Measurements from ENCODE around the gene HMCN2. TPM values are rescaled to one million over a fixed set of nuclear protein-coding genes. Genes with fewer than 3 reads are reported as not detected.

Gene HMCN2
- total RNA-seq, 4 donors from 2014 or later: 9.6 to 21.1 (median 15.5) TPM

DNA sequence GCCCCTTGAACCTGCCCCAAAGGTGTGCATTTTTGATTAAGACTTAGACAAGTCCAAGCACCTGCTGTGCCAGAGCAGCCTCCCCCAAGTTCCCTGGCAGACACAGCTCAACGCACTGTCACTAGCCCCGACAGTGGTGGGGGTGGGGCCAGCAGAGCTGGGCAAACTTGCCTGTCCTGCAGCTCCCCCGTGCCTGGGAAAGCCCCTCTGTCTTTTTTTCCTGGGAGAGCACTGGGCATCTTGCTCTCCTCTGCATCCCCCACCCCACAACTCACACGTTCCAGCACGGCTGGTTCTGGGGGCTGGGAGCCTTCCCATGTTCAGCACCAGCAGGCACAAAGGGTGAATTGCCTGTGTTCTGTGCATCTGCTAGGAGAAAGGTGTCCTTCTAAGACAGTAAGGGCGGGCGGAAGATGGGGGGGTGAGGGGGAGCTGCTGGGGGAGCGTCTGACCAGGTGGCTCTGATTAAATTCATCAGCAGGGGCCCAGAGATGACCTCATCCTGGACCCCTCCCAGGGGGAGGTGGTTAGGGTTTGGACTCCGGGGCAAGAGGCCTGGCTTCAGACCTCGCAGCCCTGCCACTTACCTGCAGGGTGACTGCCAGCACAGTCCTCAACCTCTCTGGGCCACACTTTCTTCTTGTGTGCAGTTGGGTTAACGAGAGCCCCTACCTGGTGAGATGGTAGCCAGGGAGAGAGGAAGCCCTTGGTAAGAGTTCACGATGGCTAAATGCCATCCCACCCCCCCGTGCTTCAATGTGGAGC, 23.5 kb downstream of the HMCN2 start:
- no peak for TF ChIP-seq EP300 (IDR thresholded peaks at IDR 0.05)
- TF ChIP-seq, protein P1, sequence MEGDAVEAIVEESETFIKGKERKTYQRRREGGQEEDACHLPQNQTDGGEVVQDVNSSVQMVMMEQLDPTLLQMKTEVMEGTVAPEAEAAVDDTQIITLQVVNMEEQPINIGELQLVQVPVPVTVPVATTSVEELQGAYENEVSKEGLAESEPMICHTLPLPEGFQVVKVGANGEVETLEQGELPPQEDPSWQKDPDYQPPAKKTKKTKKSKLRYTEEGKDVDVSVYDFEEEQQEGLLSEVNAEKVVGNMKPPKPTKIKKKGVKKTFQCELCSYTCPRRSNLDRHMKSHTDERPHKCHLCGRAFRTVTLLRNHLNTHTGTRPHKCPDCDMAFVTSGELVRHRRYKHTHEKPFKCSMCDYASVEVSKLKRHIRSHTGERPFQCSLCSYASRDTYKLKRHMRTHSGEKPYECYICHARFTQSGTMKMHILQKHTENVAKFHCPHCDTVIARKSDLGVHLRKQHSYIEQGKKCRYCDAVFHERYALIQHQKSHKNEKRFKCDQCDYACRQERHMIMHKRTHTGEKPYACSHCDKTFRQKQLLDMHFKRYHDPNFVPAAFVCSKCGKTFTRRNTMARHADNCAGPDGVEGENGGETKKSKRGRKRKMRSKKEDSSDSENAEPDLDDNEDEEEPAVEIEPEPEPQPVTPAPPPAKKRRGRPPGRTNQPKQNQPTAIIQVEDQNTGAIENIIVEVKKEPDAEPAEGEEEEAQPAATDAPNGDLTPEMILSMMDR (IDR thresholded peaks at IDR 0.05): no peak
- no peak for TF ChIP-seq POLR2AphosphoS5 (IDR thresholded peaks at IDR 0.05)
- no peak for TF ChIP-seq POLR2A (IDR thresholded peaks at IDR 0.05)
- Histone ChIP-seq H3K4me1 (peaks cover 0 to 59% (median 4%) of the 10 kb centered on the region in 3 donors), H3K27me3 (no peaks in the 10 kb centered on the region), H3K4me3 (no peak overlapping the region), H3K27ac (peak overlapping the region in 2 of 4 donors; percentile 67 to 70), H3K9me3 (no peaks in the 10 kb centered on the region), H3K36me3 (peaks cover 0 to 17% of the 10 kb centered on the region in 2 donors)
- WGBS, 2 donors (ENCODE audit: low coverage in 1 of 2): 50% methylated on average over 4 of the region's 13 CpGs; no CpG with 5 or more reads in 1 of the 2 donors
- no peak for ATAC-seq

DNA sequence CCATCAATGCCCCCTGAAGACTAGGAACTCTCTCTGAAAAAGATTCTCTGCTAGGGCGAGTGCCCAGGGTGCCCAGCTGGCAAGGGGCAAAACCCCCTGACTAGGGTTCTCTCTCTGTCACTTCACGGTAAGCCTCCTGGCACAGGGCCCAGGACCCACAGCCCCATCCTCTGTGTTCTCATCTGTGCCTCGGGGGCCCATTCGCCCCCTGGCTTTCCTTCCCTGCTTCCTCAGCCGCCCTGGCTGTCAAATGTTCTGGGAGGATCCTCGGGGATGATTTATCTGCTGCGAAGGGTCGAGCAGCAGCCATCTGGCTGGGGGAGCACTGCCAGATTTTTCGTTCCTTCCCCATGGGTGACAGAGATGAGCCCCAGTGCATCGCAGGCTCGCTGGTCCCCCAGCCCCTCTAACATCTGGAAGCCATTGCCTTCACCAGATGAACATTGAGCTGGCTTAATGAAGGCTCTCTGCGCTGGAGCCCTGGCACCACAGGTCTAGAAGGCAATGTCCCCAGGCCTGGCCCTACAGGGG, 24.2 kb downstream of the HMCN2 start:
- H3K4me1 ChIP-seq: peaks cover 0 to 52% (median 4%) of the 10 kb centered on the region in 3 donors
- TF ChIP-seq POLR2A (IDR thresholded peaks at IDR 0.05) (no peak), EP300 (IDR thresholded peaks at IDR 0.05) (no peak), POLR2AphosphoS5 (IDR thresholded peaks at IDR 0.05) (no peak)
- TF ChIP-seq, protein P1 (IDR thresholded peaks at IDR 0.05): no peak
- peaks cover 0 to 17% of the 10 kb centered on the region in 2 donors for H3K36me3 ChIP-seq
- no peak overlapping the region for H3K4me3 ChIP-seq
- H3K27ac ChIP-seq: peak overlapping the region in 3 of 4 donors; percentile 60 to 70 (median 67)
- no peaks in the 10 kb centered on the region for H3K27me3 ChIP-seq
- no peaks in the 10 kb centered on the region for H3K9me3 ChIP-seq
- ATAC-seq: no peak
- 36% methylated on average over 5 of the region's 12 CpGs; no CpG with 5 or more reads in 1 of the 2 donors for WGBS, 2 donors (ENCODE audit: low coverage in 1 of 2)

DNA sequence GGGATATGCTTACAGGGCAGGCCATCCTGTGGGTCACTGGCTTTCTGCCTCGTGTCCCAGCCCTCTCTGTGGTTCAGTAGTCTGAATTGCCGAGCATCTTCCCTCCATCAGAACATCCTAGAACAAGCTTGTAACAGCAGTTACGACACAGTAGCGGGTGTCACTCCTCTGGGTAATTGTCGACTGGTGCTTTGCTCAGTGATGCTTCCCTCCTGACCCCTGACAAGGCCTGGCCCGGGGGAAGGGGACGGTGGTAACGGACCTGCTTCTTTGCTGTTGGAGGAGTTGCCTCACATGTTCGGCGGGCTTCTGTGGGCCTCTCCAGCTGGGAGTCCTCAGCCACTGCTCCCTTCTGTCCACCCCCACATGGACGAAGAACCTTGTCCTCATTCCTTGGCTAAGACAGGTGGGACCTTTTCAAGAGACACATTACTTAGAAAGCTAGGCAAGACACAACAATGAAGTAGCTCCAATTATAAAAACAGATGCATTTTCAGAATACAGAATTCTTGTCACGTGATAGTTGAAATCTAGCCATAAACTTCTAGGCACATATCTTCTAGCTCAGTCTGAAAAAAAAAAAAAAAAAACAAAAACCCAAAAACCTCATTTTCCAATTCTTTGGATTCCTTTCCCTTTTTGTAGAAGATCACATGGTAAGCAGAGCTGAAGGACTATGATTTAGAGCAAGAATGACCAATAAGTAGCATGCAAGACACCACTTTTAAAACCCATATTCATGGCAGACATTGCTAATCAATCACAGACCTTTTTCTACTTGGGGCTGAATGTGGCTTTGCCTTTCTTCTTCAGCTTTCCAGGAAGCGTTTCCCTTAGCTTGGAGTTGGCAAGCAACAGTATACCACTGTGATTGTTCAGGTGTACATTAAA, 25.0 kb downstream of the HMCN2 start:
- Histone ChIP-seq H3K9me3 (no peaks in the 10 kb centered on the region), H3K4me1 (peaks cover 0 to 51% (median 4%) of the 10 kb centered on the region in 3 donors), H3K36me3 (peaks cover 0 to 10% of the 10 kb centered on the region in 2 donors), H3K27ac (peak overlapping the region in 3 of 4 donors; percentile 60 to 70 (median 67)), H3K27me3 (no peaks in the 10 kb centered on the region), H3K4me3 (no peak overlapping the region)
- WGBS, 2 donors (ENCODE audit: low coverage in 1 of 2): 43 to 59% methylated on average over 2 to 4 of the region's 13 CpGs
- TF ChIP-seq EP300 (IDR thresholded peaks at IDR 0.05): no peak
- TF ChIP-seq POLR2AphosphoS5 (IDR thresholded peaks at IDR 0.05): peak; percentile 55
- ATAC-seq: peak; percentile 80

DNA sequence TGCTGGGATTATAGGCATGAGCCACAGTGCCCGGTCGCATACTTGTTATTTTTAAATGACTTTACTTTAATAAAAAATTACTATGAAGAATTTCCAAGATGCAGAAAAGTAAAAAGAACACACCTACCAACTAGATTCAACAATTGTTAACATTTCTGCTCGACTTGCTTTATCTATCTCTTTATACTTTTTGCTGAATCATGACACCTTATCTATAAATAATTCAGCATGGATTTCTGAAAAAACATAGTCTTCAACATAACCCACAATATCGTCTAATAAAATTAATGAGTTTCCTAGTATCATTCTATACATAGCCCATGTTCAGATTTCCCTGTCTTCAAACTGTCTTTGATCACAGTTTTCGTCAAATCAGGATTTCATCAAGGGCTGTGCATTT, 25.9 kb downstream of the HMCN2 start:
- TF ChIP-seq POLR2A (IDR thresholded peaks at IDR 0.05) (no peak), EP300 (IDR thresholded peaks at IDR 0.05) (no peak), POLR2AphosphoS5 (IDR thresholded peaks at IDR 0.05) (no peak)
- TF ChIP-seq, protein P1 (IDR thresholded peaks at IDR 0.05): no peak
- 63 to 65% methylated on average over 5 of the region's 5 CpGs for WGBS, 2 donors (ENCODE audit: low coverage in 1 of 2)
- Histone ChIP-seq H3K27ac (peak overlapping the region in 1 of 4 donors; percentile 70), H3K4me3 (no peak overlapping the region), H3K4me1 (peaks cover 0 to 48% (median 4%) of the 10 kb centered on the region in 3 donors), H3K36me3 (peaks cover 0 to 3% of the 10 kb centered on the region in 2 donors), H3K27me3 (no peaks in the 10 kb centered on the region), H3K9me3 (no peaks in the 10 kb centered on the region)
- ATAC-seq: no peak

DNA sequence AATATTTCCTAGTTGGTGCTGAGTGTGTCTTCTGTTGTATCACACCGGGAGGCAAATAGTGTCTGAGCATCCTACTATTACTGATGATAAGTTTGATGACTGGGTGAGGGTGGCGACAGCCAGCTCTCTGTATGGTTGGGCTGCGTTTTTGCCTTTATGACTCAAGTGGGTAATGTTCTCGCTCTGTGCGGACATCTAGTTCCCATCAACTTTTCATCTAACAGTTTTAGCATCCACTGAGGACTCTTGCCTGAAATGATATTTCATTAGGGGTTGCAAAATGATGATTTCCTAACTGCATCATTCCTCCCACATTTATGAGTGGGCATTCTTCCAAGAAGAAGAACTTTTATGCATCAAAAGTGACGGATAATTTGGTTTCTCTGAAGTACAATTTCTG, 26.5 kb downstream of the HMCN2 start:
- H3K36me3 ChIP-seq: no peaks in the 10 kb centered on the region
- ATAC-seq: peak; percentile 64
- peak overlapping the region in 1 of 4 donors; percentile 30 for H3K27ac ChIP-seq
- no peak overlapping the region for H3K4me3 ChIP-seq
- no peaks in the 10 kb centered on the region for H3K27me3 ChIP-seq
- TF ChIP-seq POLR2AphosphoS5 (IDR thresholded peaks at IDR 0.05) (peak; percentile 40), EP300 (IDR thresholded peaks at IDR 0.05) (no peak)
- WGBS, 2 donors (ENCODE audit: low coverage in 1 of 2): 60 to 90% methylated on average over 3 to 6 of the region's 6 CpGs
- H3K9me3 ChIP-seq: no peaks in the 10 kb centered on the region
- H3K4me1 ChIP-seq: peaks cover 0 to 48% (median 4%) of the 10 kb centered on the region in 3 donors
